ENCODE results near the gene ZC3H14. TPM values are rescaled to one million over a fixed set of nuclear protein-coding genes. Genes with fewer than 3 reads are reported as not detected.

Gene ZC3H14
- total and polyA plus RNA-seq, 9 of the 15 experiments (the other 6 are each of a cell fraction or from before 2014, with no cell fraction given), result 21.1 to 109 (median 45.3) TPM

DNA sequence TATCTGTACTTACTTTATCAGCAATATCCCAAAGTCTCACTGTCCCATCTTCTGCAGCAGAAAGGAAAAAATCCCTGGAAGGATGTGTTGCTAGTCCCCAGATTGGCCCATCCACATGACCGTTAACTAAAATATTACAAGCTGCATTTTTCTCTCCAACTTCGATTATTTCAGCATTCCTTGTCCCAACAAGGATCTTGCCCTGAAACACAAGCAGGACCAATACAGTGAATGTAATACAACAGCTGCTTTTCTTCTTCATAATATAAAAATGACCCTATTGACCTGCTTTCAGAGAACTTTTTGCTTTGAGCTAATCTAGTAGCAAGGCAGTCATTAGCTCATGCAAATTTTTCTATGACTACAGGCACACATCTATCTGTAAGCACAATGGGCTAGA, 58.3 kb downstream of the ZC3H14 start:
- ChIA-PET CTCF (ENCODE audit: low intra/inter-chr PET ratio) (no interaction called here), POLR2A (interaction anchor here (0.6 kb wide), 1 partner anchor 120 kb away, joined by 3 read pairs; no protein-coding TSS in a partner anchor)
- no peak for DNase-seq (ENCODE audit: extremely low read depth in 1 of 4, low spot score in 3 of 4)
- H3K4me3 ChIP-seq, result no peak overlapping the region
- no peak for ATAC-seq
- in situ Hi-C loops (cut with MboI) (no loop called here), intact Hi-C loops (cut with micrococcal nuclease) (no loop called here)
- H3K4me1 ChIP-seq (replicated peaks in 1 of 2; ENCODE audit: control insufficient read depth in 2 of 2, insufficient read depth in 2 of 2, low read length in 2 of 2), result no peaks in the 10 kb centered on the region; a peak in 1 of 5 replicates
- no peaks in the 10 kb centered on the region for H3K9me1 ChIP-seq (ENCODE audit: control insufficient read depth, insufficient read depth, low read length)
- H3K79me2 ChIP-seq (ENCODE audit: control insufficient read depth, insufficient read depth, low read length), result no peaks in the 10 kb centered on the region
- no peaks in the 10 kb centered on the region for H3K36me3 ChIP-seq (ENCODE audit: control insufficient read depth, insufficient read depth, low read length)
- no peak overlapping the region for H3K9ac ChIP-seq (ENCODE audit: insufficient read depth in 1 of 2, low read depth in 2 of 2, low read length in 2 of 2)
- H4K20me1 ChIP-seq (replicated peaks; ENCODE audit: control insufficient read depth, insufficient read depth, low read length), result no peaks in the 10 kb centered on the region
- WGBS (ENCODE audit: insufficient coverage, low coverage, missing lambda C conversion rate), result 46% methylated on average over 2 of the region's 2 CpGs
- TF ChIP-seq MCM2 (IDR thresholded peaks at IDR 0.05; ENCODE audit: low read depth) (no peak), TAF15 (IDR thresholded peaks at IDR 0.05; ENCODE audit: low read depth, low read length) (no peak), RFX5 (IDR thresholded peaks at IDR 0.05; ENCODE audit: low read depth, low read length) (no peak)
- no peak overlapping the region for H3K27ac ChIP-seq (ENCODE audit: extremely low read depth, low read depth, low read length)
- no peaks in the 10 kb centered on the region for H3K27me3 ChIP-seq (ENCODE audit: control insufficient read depth in 2 of 2, insufficient read depth in 2 of 2, low read length in 2 of 2)
- no peak for FAIRE-seq
- H3K4me2 ChIP-seq (ENCODE audit: insufficient read depth, low read length), result no peak overlapping the region
- no TSS peak for BruUV-seq (replicated peaks)
- H2AFZ ChIP-seq (ENCODE audit: low read depth, low read length), result no peak overlapping the region
- no peaks in the 10 kb centered on the region for H3K9me3 ChIP-seq (replicated peaks; ENCODE audit: control insufficient read depth, insufficient read depth, low read depth, low read length)

DNA sequence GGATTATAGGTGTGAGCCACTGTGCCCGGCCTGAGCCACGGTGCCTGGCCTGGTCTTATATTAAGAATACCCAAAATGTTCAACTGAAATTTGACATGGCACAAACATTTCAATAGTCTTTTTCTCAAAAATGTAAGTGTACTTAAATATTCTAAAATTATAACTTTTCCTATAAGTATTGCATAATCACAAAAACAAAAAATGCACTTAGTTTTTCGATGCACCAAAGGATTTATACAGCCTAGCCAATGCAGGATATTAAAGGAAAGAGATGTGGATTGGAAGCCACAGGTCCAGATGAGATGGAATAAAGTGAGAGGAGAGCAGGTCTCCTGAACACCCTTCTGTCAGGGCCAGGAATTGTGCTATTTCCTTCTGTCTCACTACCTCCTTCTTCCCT, 62.8 kb downstream of the ZC3H14 start:
- H4K20me1 ChIP-seq (replicated peaks; ENCODE audit: control insufficient read depth, insufficient read depth, low read length), result no peaks in the 10 kb centered on the region
- H3K9me1 ChIP-seq (ENCODE audit: control insufficient read depth, insufficient read depth, low read length), result no peaks in the 10 kb centered on the region
- no peak overlapping the region for H2AFZ ChIP-seq (ENCODE audit: low read depth, low read length)
- FAIRE-seq (no peak), ATAC-seq (no peak), DNase-seq (ENCODE audit: extremely low read depth in 1 of 4, low spot score in 3 of 4) (no peak)
- in situ Hi-C loops (cut with MboI), result no loop called here
- ChIA-PET POLR2A (no interaction called here), CTCF (ENCODE audit: low intra/inter-chr PET ratio) (no interaction called here)
- no peak overlapping the region for H3K27ac ChIP-seq (ENCODE audit: extremely low read depth, low read depth, low read length)
- intact Hi-C loops (cut with micrococcal nuclease), result no loop called here
- no peak overlapping the region for H3K9ac ChIP-seq (ENCODE audit: insufficient read depth in 1 of 2, low read depth in 2 of 2, low read length in 2 of 2)
- no peak for TF ChIP-seq CEBPG (CRISPR knock-in tag; IDR thresholded peaks at IDR 0.05)
- TF ChIP-seq CEBPG (tag; conservative IDR thresholded peaks at IDR 0.05 in 1 of 2, IDR thresholded peaks at IDR 0.05 in 1 of 2), result peak; percentile 29 to 81; a peak in 3 of 4 replicates
- TF ChIP-seq POLR2A (conservative IDR thresholded peaks at IDR 0.05), result no peak
- TF ChIP-seq CEBPB (tag; IDR thresholded peaks at IDR 0.05), result peak; percentile 58
- no peak for TF ChIP-seq FOXJ3 (CRISPR knock-in tag; IDR thresholded peaks at IDR 0.05)
- H3K4me3 ChIP-seq, result no peak overlapping the region
- no peaks in the 10 kb centered on the region for H3K79me2 ChIP-seq (ENCODE audit: control insufficient read depth, insufficient read depth, low read length)
- H3K36me3 ChIP-seq (ENCODE audit: control insufficient read depth, insufficient read depth, low read length), result no peaks in the 10 kb centered on the region
- no TSS peak for BruUV-seq (replicated peaks)
- no peaks in the 10 kb centered on the region; a peak in 1 of 5 replicates for H3K4me1 ChIP-seq (replicated peaks in 1 of 2; ENCODE audit: control insufficient read depth in 2 of 2, insufficient read depth in 2 of 2, low read length in 2 of 2)
- H3K4me2 ChIP-seq (ENCODE audit: insufficient read depth, low read length), result no peak overlapping the region
- no peaks in the 10 kb centered on the region; a peak in 1 of 5 replicates for H3K27me3 ChIP-seq (ENCODE audit: control insufficient read depth in 2 of 2, insufficient read depth in 2 of 2, low read length in 2 of 2)
- no peaks in the 10 kb centered on the region for H3K9me3 ChIP-seq (replicated peaks; ENCODE audit: control insufficient read depth, insufficient read depth, low read depth, low read length)
- WGBS (ENCODE audit: insufficient coverage, low coverage, missing lambda C conversion rate), result 24% methylated on average over 3 of the region's 3 CpGs

Measured in K562 (cell line).